Activated CD4-positive, alpha-beta T cell treated with anti-CD3 and anti-CD28 coated beads for 1 hour (primary cell): ENCODE results near the gene PLPPR4.
"Not testable (repeated sequence)": the region's sequence is repeated elsewhere in the genome, so short reads cannot be mapped to it uniquely, and the experiment has no call there.

ENCODE experiments used
- DNase-seq: peaks from one replicate; pipeline ENCODE4 v3.0.0-alpha.2; 2020

PLPPR4 gene

GRCh38 chr1:99270646-99271045 lies 6.4 kb downstream of the PLPPR4 start:
- no peak for DNase-seq

DNA sequence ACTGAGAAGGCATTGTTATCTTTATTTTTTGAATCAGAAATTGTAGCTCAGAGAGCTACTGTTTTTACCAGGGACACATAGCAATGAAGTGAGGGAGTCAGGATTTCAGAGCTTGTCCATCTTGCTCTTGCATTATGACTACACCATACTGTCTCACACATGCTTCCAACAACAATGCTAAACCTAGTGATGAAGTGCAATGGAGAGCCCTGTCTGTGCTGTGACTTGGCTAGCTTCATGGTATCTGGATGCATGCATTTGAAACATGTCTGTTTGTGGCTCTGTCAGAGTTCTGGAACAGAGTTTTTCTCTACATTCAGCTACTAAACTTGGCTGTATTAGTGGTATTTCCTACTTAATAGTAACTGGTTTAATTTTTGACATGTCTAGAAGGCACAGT lies 7.0 kb downstream of the PLPPR4 start:
- DNase-seq = no peak

GRCh38 chr1:99277066-99277465 lies 12.8 kb downstream of the PLPPR4 start:
- DNase-seq = no peak

- no peak for DNase-seq
Observed at GRCh38 chr1:99279525-99279924, 15.2 kb downstream of the PLPPR4 start.

GRCh38 chr1:99281105-99281504 lies 16.8 kb downstream of the PLPPR4 start:
- no peak for DNase-seq

DNA sequence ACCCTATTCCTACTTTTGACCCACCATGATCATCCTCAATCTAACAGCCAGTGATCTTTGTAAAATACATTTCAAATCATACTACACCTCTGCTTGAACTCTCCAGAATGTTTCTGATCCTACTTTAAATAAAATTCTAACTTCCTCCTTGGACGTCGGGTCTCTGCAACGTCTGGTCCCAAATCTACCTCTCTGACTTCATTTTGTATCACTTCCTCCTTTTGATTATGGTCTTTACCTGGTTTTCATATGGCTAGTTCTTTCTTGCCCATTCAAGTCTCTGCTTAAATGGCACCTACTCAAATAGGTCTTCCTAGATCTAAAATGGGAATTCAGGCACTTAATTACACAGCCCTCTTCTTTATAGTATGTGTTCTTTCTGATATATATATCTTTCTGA lies 18.2 kb downstream of the PLPPR4 start:
- no peak for DNase-seq

DNA sequence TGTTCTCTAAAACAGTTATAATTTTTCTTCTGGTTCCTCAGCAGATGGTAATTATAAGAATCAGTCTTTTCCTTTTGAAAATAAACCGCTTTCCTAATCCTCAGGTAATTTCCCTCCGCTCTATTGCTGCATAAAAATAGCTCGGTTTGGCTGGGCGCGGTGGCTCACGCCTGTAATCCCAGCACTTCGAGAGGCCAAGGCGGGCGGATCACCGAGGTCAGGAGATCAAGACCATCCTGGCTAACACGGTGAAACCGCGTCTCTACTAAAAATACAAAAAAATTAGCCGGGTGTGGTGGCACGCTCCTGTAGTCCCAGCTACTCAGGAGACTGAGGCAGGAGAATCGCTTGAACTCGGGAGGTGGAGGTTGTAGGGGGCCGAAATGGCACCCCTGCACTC lies 19.2 kb downstream of the PLPPR4 start:
- not testable (repeated sequence) for DNase-seq

GRCh38 chr1:99292886-99293285 lies 28.6 kb downstream of the PLPPR4 start:
- no peak for DNase-seq

GRCh38 chr1:99297923-99298322 lies 33.6 kb downstream of the PLPPR4 start:
- DNase-seq = no peak

- no peak for DNase-seq
Observed at GRCh38 chr1:99304725-99305282, 40.5 kb downstream of the PLPPR4 start.

GRCh38 chr1:99305626-99306025 lies 41.3 kb downstream of the PLPPR4 start:
- DNase-seq = no peak

- DNase-seq = no peak
Observed at GRCh38 chr1:99306056-99306455, 41.8 kb downstream of the PLPPR4 start.

- no peak for DNase-seq
Observed at GRCh38 chr1:99306644-99307043, 42.4 kb downstream of the PLPPR4 start.

GRCh38 chr1:99315305-99315704 lies 51.0 kb downstream of the PLPPR4 start:
- no peak for DNase-seq

DNA sequence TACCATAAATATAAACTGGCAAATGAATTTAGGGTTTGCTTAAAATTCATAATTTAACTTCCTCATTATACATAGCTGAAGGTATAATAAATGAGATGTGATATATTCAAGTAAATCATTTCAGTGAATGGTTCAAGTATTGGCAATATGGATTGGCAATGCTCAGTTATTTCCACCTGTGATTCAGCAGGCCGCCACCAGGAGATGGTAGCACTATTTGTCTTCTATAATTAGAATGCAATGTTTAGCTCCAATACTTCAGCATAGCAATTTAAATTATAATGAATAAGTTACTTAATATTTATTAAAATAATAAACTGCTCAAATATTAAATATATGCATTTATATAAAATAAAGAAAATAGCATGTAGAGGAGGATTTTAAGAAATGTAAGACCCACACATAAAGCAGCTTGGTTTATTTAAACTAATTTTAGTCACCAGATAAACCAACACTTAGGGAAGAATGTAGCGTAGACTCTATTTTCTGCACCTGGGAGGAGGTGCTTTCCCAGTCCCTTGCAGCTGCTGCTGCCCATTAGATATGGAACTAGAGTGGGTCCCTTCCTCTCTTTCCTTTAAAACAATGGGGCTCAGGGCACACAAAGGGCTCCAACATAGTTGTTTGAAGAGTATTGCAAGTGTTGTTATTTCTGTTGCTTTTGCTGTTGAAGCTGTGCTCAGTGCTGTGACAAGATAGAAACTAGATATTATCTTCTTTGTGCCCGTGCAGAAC lies 62.1 kb downstream of the PLPPR4 start:
- no peak for DNase-seq

GRCh38 chr1:99327357-99327756 lies 63.1 kb downstream of the PLPPR4 start:
- no peak for DNase-seq

- no peak for DNase-seq
Observed at GRCh38 chr1:99328171-99328570, 63.9 kb downstream of the PLPPR4 start.

- DNase-seq = no peak
Observed at GRCh38 chr1:99331083-99331482, 66.8 kb downstream of the PLPPR4 start.

DNA sequence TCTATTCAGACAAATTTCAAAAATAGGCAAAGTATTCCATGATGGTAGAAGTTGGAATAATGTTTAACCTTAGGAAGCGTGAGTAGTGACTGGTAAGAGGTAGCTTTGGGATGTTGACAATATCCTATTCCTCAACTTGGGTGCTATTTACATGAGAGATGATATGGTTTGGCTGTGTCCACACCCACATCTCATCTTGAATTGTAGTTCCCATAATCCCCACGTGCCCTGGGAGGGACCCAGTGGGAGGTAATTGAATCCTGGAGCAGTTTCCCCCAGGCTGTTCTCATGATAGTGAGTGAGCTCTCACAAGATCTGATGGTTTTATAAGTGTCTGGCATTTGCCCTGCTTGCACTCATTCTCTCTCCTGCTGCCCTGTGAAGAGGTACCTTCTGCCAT lies 67.3 kb downstream of the PLPPR4 start:
- no peak for DNase-seq

- no peak for DNase-seq
Observed at GRCh38 chr1:99332561-99332960, 68.3 kb downstream of the PLPPR4 start.

- DNase-seq = no peak
Observed at GRCh38 chr1:99334991-99335390, 70.7 kb downstream of the PLPPR4 start.

- DNase-seq = no peak
Observed at GRCh38 chr1:99347041-99347684, 82.9 kb downstream of the PLPPR4 start.

GRCh38 chr1:99348397-99349132 lies 84.3 kb downstream of the PLPPR4 start:
- no peak for DNase-seq

DNA sequence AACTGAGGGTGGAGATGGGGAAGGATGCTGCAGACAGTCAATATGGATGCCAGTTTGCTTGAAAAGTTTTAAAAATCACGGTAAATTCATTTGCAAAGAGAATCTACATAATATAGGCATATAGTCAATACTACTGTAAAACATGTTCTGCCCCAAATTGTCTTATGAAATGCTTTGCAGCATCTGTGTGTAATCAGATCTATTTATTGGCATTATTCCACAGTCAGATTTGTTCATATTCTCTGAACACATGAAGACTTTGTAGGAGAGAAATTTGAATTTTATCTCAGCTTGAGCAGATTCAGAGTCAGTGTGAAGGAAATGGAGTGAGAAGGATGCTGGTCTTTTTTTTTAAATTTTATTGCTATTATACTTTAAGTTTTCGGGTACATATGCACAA lies 88.5 kb downstream of the PLPPR4 start:
- DNase-seq = no peak
